GM13977 (cell line): ENCODE measurements around the gene KRT36.

Experiments used
- DNase-seq: peaks from one replicate; pipeline ENCODE4 v3.0.0; 2012; ENCODE audit warnings: low spot score
- CTCF ChIP-seq: IDR thresholded peaks from 2 replicates; pipeline ENCODE4 v1.5.1; 2012; ENCODE audit warnings: mild to moderate bottlenecking, control low read depth; ENCODE audit not compliant: insufficient read depth; ENCODE audit errors: extremely low read depth, missing control alignments
- in situ Hi-C: fragments of 300-500 bp; cut with MboI; formaldehyde crosslinking; loops from one replicate; pipeline ENCODE4 v1.12.0; 2022; ENCODE audit warnings: low sequenced_read_pairs, low pct_unique_long_range_greater_than_20kb, mixed read lengths, inconsistent platforms; ENCODE audit not compliant: unreplicated experiment

KRT36 gene

GRCh38 chr17:41510251-41511065, 20.7 kb upstream of the KRT36 start:
- DNase-seq, result no peak
- TF ChIP-seq CTCF, result no peak
- in situ Hi-C loops, result no loop called here

GRCh38 chr17:41507315-41507880, 17.7 kb upstream of the KRT36 start:
- in situ Hi-C loops, result no loop called here
- no peak for DNase-seq
- no peak for TF ChIP-seq CTCF

DNA sequence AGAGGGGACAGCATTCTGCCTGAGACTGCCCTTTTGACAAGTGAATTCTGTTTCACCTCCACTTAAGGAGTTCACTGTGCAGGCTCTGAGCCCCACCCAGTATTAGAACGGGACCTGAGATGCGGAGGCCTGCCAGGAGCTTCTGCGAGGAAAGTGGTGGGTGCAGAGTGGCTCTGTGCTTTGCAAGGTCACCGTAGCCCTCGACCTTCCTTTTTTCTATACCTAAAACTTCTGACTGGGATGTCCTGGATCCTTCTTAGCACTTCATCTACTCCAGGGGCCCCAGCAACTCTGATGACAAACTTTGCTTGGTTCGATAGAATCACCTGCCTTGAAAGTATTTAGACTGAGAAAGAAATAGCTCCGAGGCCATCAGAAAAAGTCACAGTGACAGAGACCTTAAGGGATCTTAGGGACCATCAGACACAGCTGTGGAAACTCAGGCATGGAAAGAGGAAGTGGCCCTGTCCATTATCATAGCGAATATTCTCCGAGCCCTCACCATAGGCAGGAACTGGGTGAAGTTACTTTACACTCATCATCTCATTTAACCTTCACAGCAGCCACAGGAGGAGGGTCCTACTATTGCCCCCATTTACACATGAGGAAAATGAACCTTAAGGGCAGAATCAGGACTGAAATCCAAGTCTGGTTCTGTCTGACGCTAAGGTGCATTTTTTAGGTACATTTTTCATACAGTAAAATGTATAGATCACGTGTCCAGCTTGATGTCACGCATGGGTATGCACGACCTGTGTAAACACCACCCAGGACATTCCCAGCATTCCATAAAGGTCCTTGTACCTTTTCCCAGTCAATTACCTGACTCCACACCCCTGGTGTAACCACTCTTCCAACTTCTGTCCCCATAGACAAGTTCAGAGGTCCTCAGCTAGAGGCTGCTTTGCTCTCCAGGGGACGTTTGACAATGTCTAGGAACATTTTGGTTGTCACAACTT, 16.4 kb upstream of the KRT36 start:
- TF ChIP-seq CTCF, result no peak
- in situ Hi-C loops, result no loop called here
- DNase-seq, result no peak

DNA sequence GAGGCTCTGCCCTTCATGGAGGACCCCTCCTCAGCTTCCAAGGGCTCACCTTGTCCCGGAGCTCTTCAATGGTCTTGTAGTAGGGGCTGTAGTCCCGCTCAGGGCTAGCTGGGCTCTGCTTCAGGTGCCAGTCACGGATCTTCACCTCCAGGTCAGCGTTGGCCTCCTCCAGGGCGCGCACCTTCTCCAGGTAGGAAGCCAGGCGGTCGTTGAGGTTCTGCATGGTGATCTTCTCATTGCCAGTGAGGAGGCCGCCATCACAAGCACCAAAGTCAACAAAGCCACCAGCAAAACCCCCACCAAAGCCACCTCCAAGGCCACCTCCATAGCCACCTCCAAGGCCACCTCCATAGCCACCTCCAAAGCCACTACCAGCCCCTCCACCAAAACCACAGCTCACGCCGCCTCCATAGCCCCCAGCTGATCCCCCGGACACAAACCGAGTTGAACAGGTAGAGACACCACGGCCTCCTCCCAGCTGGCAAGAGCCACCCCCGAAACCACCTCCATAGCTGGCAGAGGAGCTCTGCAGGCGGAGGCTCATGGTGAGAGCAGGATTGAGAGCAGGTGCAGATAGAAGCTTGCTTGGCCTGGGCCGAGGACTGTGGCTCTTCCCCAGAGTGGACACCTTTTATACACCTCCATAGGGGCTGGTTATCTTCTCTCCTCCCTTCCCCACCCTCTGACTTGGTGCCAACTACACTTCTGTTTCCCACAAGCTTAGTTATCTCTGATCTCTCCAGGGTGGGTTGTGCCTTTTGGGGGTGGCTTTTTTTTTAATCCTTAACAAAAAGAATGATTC, 15.5 kb upstream of the KRT36 start, which contains the start of gene KRT13:
Gene KRT13, minus strand, starts transcription at position 606 of the 802 bp plus-strand sequence. Its CDS starts 62 bp downstream, at position 544.
- in situ Hi-C loops, result no loop called here
- no peak for DNase-seq
- TF ChIP-seq CTCF, result no peak

DNA sequence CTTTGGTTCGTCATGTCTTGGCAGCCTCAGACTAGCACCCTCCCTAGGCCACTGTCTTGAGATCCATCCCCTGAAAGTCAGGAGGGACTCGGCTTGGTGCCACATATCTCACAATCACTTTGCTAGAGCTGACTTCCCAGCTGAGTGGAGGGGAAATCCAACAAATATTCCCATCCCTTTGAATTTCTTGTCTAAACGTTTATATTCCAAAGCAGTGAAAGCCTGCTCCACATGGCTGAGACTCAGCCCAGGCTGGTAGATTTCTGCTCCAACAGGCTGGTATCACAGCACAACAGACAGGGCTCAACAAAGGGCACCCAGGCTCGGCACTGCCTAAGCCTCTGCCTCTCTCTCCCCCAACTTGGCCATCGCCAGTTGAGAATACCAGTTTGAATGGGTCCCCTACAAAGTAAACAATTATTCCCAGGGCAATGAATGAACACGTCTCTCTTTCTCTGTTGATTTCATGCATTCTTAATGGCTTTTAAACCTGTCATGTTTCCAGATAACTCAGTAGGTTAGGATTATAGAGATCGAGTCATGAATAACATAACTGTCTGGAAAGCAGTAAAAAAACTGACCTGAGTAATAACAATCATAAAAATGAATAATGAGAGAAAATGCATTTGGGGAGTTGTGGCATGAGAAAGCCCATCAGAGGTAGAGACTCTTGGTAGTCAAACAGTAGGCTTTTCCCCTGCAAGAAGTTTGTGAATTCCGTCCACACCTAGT, 14.7 kb upstream of the KRT36 start:
- DNase-seq, result no peak
- in situ Hi-C loops, result no loop called here
- TF ChIP-seq CTCF, result no peak
